Mononuclear cell (primary cell): ENCODE results near the gene UBE2D3. TPM values are rescaled to one million over a fixed set of nuclear protein-coding genes. Genes with fewer than 3 reads are reported as not detected.

Experiments used
- H3K27me3 ChIP-seq: 2 replicates; pipeline ENCODE4 v1.6.0; 2011; ENCODE audit warnings: low read length, control low read depth; ENCODE audit not compliant: insufficient read depth
- H3K4me1 ChIP-seq: 2 replicates; pipeline ENCODE4 v1.5.1; 2011; ENCODE audit warnings: mild to moderate bottlenecking, low read length, control low read depth; ENCODE audit not compliant: insufficient read depth
- H3K4me3 ChIP-seq: 2 replicates; pipeline ENCODE4 v1.5.1; 2011; ENCODE audit warnings: mild to moderate bottlenecking, low read length, moderate library complexity
- H3K9me3 ChIP-seq: 2 replicates; pipeline ENCODE4 v1.5.1; 2011; ENCODE audit warnings: low read depth, mild to moderate bottlenecking, control low read depth, low read length
- total RNA-seq: library from RNA; depleted of rRNA; stranded (reverse); fragments of >200 nt; gene quantifications from one replicate; pipeline ENCODE4 v1.2.3, GENCODE V29; 2012

The UBE2D3 gene
- total RNA-seq, 1 donor: 711 TPM

GRCh38 chr4:102847687-102848086 is 20.3 kb upstream of the UBE2D3 start:
- no peaks in the 10 kb centered on the region for H3K4me1 ChIP-seq
- no peaks in the 10 kb centered on the region for H3K27me3 ChIP-seq
- no peaks in the 10 kb centered on the region for H3K9me3 ChIP-seq
- H3K4me3 ChIP-seq: no peak overlapping the region

DNA sequence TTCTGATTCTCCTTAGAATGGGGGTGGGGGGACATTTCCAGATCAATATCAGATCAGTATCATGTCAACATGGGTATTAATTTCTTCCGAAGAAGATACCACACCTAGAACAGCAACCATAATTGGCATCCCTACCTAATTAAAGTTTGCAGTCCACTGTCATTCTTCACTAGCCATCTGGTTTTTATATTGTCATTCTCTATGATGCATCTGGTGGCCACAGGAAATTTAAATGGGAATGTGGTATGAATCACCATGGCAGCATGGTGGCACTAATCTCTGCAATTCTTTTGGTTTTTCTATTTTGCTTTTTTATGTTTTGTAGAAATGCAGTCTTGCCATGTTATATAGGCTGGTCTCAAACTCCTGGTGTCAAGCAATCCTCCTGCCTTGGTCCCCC is 16.6 kb upstream of the UBE2D3 start:
- H3K4me3 ChIP-seq: no peak overlapping the region
- H3K4me1 ChIP-seq: no peaks in the 10 kb centered on the region
- H3K27me3 ChIP-seq: no peaks in the 10 kb centered on the region
- H3K9me3 ChIP-seq: no peaks in the 10 kb centered on the region

- Histone ChIP-seq H3K27me3 (no peaks in the 10 kb centered on the region), H3K9me3 (no peaks in the 10 kb centered on the region), H3K4me3 (no peak overlapping the region), H3K4me1 (no peaks in the 10 kb centered on the region)
Observed at GRCh38 chr4:102843273-102843672, 15.9 kb upstream of the UBE2D3 start.

- H3K4me1 ChIP-seq: no peaks in the 10 kb centered on the region
- no peaks in the 10 kb centered on the region for H3K9me3 ChIP-seq
- H3K27me3 ChIP-seq: no peaks in the 10 kb centered on the region
- no peak overlapping the region for H3K4me3 ChIP-seq
Observed at GRCh38 chr4:102842367-102842766, 15.0 kb upstream of the UBE2D3 start.

GRCh38 chr4:102836596-102836995 is 9.2 kb upstream of the UBE2D3 start:
- Histone ChIP-seq H3K27me3 (no peaks in the 10 kb centered on the region), H3K9me3 (no peaks in the 10 kb centered on the region), H3K4me3 (no peak overlapping the region), H3K4me1 (no peaks in the 10 kb centered on the region)

DNA sequence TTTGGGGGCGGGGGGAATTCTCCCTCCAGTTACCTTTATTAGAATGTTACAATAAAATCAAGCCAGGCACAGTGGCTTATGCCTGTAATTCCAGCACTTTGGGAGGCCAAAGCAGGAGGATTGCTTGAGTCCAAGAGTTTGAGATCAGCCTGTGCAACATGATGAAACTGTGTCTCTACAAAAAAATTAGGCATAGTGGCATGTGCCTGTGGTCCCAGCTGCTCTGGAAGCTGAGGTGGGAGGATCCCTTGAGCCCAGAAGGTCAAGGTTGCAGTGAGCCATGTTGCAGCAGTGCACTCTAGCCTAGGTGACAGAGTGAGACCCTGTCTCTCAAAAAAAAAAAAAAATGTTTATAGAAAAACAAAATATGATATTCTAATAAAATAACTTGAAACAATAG is 5.3 kb upstream of the UBE2D3 start:
- Histone ChIP-seq H3K27me3 (no peaks in the 10 kb centered on the region), H3K4me3 (no peak overlapping the region), H3K4me1 (peaks cover 11% of the 10 kb centered on the region), H3K9me3 (no peaks in the 10 kb centered on the region)

DNA sequence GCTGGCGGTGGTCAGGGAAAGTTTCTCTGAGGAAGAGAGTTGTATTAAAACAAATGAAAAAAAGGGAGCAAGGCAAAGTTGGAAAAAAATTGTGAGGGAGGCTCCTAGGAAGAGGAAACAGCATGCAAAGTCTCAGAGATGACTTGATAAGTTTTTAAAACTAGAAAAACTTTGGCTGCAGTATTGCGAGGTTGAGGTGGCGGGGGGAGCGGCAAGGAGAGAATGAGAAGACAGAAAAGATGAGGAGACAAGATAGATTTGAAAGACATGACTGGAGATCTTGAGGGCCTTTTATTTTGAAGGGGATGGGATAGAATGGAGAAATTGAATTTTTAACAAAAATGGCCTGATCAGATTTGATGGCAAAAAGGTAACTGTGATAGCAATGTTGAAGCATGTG is 4.8 kb upstream of the UBE2D3 start:
- Histone ChIP-seq H3K4me3 (no peak overlapping the region), H3K4me1 (peaks cover 11% of the 10 kb centered on the region), H3K9me3 (no peaks in the 10 kb centered on the region), H3K27me3 (no peaks in the 10 kb centered on the region)

DNA sequence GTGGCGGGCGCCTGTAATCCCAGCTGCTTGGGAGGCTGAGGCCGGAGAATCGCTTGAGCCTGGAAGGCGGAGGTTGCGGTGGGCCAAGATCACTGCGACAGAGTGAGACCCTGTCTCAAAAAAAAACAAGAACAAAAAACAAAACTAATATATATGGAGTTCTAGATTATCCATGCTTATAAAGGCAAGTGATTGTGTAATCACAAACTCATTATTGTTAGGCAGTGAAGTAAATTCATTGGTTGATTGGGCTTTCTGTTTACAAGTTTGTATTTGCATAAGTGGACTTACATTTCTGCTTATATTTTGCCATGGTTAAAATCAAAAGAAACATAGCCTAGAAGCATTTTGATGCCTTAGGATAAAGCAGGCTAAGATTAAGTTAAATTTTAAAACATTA is 2.5 kb upstream of the UBE2D3 start:
- no peaks in the 10 kb centered on the region for H3K9me3 ChIP-seq
- no peak overlapping the region for H3K4me3 ChIP-seq
- H3K27me3 ChIP-seq: no peaks in the 10 kb centered on the region
- H3K4me1 ChIP-seq: peaks cover 11% of the 10 kb centered on the region

DNA sequence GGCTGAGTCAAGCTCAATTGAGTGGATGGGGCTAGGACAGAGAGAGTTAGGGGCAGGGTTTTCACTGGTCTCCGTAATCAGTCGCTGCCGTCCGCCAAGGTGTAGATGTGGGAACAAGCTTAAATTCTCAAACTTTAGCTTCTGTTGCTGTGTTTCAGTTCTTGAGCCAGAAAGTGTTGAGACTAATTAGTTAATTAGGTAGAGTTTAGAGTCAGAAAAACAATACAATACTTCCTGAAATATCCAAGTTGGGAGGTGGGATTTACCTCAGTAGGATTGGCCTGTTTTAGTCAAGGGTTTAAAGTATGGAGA is 1.1 kb upstream of the UBE2D3 start:
- Histone ChIP-seq H3K27me3 (no peaks in the 10 kb centered on the region), H3K4me1 (peaks cover 22% of the 10 kb centered on the region), H3K9me3 (no peaks in the 10 kb centered on the region), H3K4me3 (peak overlapping the region; percentile 43)

DNA sequence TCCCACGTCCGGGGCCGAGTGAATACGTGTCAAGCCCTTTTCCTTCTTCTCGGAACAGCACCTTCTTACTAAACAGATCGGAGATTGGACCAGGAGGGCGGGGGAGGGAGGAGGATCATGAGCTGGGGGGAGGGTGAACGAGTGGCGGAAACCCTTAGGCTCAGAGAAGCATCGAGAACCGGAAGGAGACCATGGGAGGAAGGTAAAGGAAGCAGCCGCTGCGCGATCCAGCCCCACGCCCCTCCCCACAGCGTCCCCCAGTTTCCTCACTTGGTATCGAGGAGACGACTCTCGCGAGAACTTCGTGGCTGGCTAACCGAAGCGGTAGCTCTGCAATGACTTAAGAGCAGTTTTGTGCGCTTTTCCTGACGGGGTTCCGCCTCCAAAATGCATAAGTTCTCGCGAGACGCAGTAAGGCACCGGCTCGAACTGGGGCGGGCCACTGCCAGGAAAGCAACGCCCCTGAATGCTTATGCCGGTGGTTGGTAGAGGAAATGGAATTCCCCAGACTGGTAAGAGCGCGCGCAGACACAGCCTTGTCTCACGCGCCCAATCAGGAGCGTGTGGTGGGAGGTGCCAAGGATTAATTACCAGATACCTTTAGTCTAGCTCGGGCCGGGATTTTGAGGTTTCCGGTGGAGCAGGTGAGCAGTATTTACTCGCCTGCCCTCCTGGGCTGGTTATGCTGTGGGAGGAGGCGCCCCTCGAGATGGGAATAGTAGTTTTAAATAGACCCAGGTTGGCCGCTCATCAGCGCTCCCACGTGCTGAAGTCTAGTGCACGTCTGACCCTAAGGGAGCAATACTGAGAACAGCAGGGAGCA is 534 bp upstream of the UBE2D3 start:
- H3K27me3 ChIP-seq: no peaks in the 10 kb centered on the region
- H3K4me3 ChIP-seq: peak overlapping the region; percentile 96
- H3K4me1 ChIP-seq: peaks cover 28% of the 10 kb centered on the region
- no peaks in the 10 kb centered on the region for H3K9me3 ChIP-seq

GRCh38 chr4:102826105-102826889 is 1.1 kb downstream of the UBE2D3 start:
- Histone ChIP-seq H3K4me3 (peak overlapping the region; percentile 96), H3K27me3 (no peaks in the 10 kb centered on the region), H3K9me3 (no peaks in the 10 kb centered on the region), H3K4me1 (peaks cover 40% of the 10 kb centered on the region)

DNA sequence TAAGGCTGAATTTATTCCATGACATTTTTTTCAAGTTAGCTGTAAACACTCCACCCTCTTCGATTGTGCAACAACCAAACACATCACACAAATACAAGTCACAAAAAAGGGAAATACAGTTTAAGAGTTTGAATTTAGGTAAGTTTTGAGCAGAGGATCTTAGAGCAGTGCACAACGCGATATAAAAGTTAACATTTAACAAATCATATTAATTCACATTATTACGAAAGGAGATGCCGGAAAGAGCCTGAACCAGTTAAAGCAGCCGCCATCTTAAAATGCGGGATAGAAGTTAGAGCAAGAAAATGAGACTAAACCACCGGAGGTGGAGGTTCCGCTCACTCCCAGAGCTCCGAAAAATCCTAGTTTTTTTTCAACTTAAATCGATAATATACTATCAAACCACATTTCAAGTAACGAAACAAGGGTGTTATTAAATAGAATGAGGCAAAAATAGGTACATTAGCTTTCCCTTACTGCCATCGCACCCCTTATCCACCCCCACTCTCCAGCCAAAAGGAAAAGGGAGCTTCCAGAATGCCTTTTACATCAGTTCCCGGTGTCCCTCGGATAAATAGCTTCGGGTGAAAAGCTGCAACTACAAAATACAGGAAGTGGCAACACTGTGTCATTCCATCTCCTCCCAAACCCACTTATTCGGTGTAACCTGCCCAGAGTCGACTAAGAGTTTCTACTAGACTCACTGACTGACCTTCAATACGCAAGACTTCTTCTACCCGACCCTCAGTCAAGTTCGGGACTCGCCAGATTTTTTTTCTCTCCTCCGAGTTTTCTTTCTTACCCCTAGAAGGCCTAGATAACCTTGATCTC is 1.9 kb downstream of the UBE2D3 start:
- H3K4me3 ChIP-seq: peak overlapping the region; percentile 96
- no peaks in the 10 kb centered on the region for H3K27me3 ChIP-seq
- H3K9me3 ChIP-seq: no peaks in the 10 kb centered on the region
- H3K4me1 ChIP-seq: peaks cover 43% of the 10 kb centered on the region

GRCh38 chr4:102824398-102824797 is 3.0 kb downstream of the UBE2D3 start:
- Histone ChIP-seq H3K4me3 (peak overlapping the region; percentile 96), H3K9me3 (no peaks in the 10 kb centered on the region), H3K4me1 (peaks cover 54% of the 10 kb centered on the region), H3K27me3 (no peaks in the 10 kb centered on the region)

GRCh38 chr4:102823897-102824296 is 3.5 kb downstream of the UBE2D3 start:
- H3K4me1 ChIP-seq: peaks cover 54% of the 10 kb centered on the region
- peak overlapping the region; percentile 96 for H3K4me3 ChIP-seq
- no peaks in the 10 kb centered on the region for H3K27me3 ChIP-seq
- H3K9me3 ChIP-seq: no peaks in the 10 kb centered on the region

GRCh38 chr4:102823464-102823863 is 3.9 kb downstream of the UBE2D3 start:
- Histone ChIP-seq H3K4me1 (peaks cover 54% of the 10 kb centered on the region), H3K9me3 (no peaks in the 10 kb centered on the region), H3K4me3 (no peak overlapping the region), H3K27me3 (no peaks in the 10 kb centered on the region)
